ENCODE measurements around the gene P2RX7. TPM values are rescaled to one million over a fixed set of nuclear protein-coding genes. Genes with fewer than 3 reads are reported as not detected.

P2RX7 gene
- total and polyA plus RNA-seq, 2 donors (not counting 3 experiments of a cell fraction or from before 2014, with no cell fraction given), result 1.3 to 8.1 TPM

DNA sequence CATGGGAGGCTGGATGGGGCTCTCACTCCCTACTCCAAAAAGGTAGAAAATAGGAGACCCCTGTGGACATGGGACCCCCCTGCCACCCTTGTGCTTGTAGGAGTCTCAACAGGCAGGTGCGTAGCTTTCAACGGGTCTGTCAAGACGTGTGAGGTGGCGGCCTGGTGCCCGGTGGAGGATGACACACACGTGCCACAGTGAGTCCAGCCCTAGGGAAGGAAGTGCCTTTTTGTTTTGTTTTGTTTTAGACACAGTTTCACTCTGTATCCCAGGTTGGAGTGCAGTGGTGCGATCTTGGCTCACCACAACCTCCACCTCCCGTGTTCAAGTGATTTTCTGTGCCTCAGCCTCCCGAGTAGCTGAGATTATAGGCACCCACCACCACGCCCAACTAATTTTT is 90.2 kb downstream of the P2RX7 start:
- no peaks in the 10 kb centered on the region for H3K79me2 ChIP-seq (ENCODE audit: control insufficient read depth, insufficient read depth, low read length)
- FAIRE-seq, result no peak
- no peak overlapping the region for H3K9ac ChIP-seq (replicated peaks; ENCODE audit: extremely low read depth, insufficient read depth, low read length)
- H3K27ac ChIP-seq (ENCODE audit: insufficient read depth, low read depth, low read length), result no peak overlapping the region
- dilution Hi-C loops (cut with MboI; ENCODE audit: extremely low pct_ligation_motif_present, low sequenced_read_pairs) (no loop called here), intact Hi-C loops (cut with micrococcal nuclease) (no loop called here)
- no peaks in the 10 kb centered on the region for H3K4me1 ChIP-seq (ENCODE audit: control insufficient read depth, extremely low read depth, insufficient read depth, low read length)
- TF ChIP-seq POLR2AphosphoS5 (IDR thresholded peaks at IDR 0.05; ENCODE audit: insufficient read depth, low read depth, low read length), result no peak
- TF ChIP-seq, protein P1, sequence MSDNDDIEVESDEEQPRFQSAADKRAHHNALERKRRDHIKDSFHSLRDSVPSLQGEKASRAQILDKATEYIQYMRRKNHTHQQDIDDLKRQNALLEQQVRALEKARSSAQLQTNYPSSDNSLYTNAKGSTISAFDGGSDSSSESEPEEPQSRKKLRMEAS (IDR thresholded peaks at IDR 0.05; ENCODE audit: insufficient read depth, insufficient read length), result no peak
- no peak for TF ChIP-seq JUN (IDR thresholded peaks at IDR 0.05; ENCODE audit: borderline replicate concordance, insufficient read depth, insufficient read length, low read depth)
- TF ChIP-seq, protein P2, sequence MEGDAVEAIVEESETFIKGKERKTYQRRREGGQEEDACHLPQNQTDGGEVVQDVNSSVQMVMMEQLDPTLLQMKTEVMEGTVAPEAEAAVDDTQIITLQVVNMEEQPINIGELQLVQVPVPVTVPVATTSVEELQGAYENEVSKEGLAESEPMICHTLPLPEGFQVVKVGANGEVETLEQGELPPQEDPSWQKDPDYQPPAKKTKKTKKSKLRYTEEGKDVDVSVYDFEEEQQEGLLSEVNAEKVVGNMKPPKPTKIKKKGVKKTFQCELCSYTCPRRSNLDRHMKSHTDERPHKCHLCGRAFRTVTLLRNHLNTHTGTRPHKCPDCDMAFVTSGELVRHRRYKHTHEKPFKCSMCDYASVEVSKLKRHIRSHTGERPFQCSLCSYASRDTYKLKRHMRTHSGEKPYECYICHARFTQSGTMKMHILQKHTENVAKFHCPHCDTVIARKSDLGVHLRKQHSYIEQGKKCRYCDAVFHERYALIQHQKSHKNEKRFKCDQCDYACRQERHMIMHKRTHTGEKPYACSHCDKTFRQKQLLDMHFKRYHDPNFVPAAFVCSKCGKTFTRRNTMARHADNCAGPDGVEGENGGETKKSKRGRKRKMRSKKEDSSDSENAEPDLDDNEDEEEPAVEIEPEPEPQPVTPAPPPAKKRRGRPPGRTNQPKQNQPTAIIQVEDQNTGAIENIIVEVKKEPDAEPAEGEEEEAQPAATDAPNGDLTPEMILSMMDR (IDR thresholded peaks at IDR 0.05; ENCODE audit: extremely low read depth in 1 of 2, insufficient read depth in 1 of 2, low read depth in 1 of 2, low read length in 2 of 2), result no peak
- TF ChIP-seq FOS (IDR thresholded peaks at IDR 0.05; ENCODE audit: borderline replicate concordance, insufficient read depth, low read length), result no peak
- no peak for TF ChIP-seq GATA2 (IDR thresholded peaks at IDR 0.05; ENCODE audit: insufficient read depth, insufficient read length, low read depth, low read length)
- no peak for TF ChIP-seq EZH2 (IDR thresholded peaks at IDR 0.05; ENCODE audit: borderline replicate concordance, low read depth, low read length, severe bottlenecking)
- TF ChIP-seq MYC (IDR thresholded peaks at IDR 0.05; ENCODE audit: low read depth, low read length), result no peak
- TF ChIP-seq POLR2A (IDR thresholded peaks at IDR 0.05; ENCODE audit: low read depth, low read length), result no peak
- no peaks in the 10 kb centered on the region for H3K27me3 ChIP-seq (ENCODE audit: control insufficient read depth in 2 of 2, insufficient read depth in 2 of 2, low read length in 2 of 2)
- no peaks in the 10 kb centered on the region for H4K20me1 ChIP-seq (replicated peaks; ENCODE audit: control insufficient read depth, extremely low read depth, insufficient read depth, low read length)
- POLR2A ChIA-PET, result no interaction called here
- no peak for DNase-seq (ENCODE audit: low read depth, low spot score)
- BruUV-seq (replicated peaks), result no TSS peak
- no peak overlapping the region for H3K4me3 ChIP-seq (replicated peaks in 1 of 3; ENCODE audit: insufficient read depth in 1 of 3, low read depth in 1 of 3, low read length in 3 of 3)
- H2AFZ ChIP-seq (ENCODE audit: low read depth, low read length), result no peak overlapping the region
- H3K36me3 ChIP-seq (ENCODE audit: control insufficient read depth in 2 of 2, extremely low read depth in 1 of 2, insufficient read depth in 2 of 2, low read length in 2 of 2), result peaks cover 0 to 6% of the 10 kb centered on the region in 2 experiments
- CTCF ChIA-PET, result interaction anchor here (1.5 to 1.8 kb wide), 2 partner anchors 106 to 109 kb away, joined by 3 to 5 read pairs; no protein-coding TSS in a partner anchor
- H3K9me3 ChIP-seq (replicated peaks; ENCODE audit: control insufficient read depth, insufficient read depth, low read length), result no peaks in the 10 kb centered on the region
- no peak overlapping the region for H3K4me2 ChIP-seq (ENCODE audit: insufficient read depth, low read length)
- H3K9me1 ChIP-seq (replicated peaks; ENCODE audit: control insufficient read depth, extremely low read depth, insufficient read depth, low read length), result no peaks in the 10 kb centered on the region

Measured in endothelial cell of umbilical vein (primary cell).